Measurements from ENCODE around the gene PLEKHH3.

DNA sequence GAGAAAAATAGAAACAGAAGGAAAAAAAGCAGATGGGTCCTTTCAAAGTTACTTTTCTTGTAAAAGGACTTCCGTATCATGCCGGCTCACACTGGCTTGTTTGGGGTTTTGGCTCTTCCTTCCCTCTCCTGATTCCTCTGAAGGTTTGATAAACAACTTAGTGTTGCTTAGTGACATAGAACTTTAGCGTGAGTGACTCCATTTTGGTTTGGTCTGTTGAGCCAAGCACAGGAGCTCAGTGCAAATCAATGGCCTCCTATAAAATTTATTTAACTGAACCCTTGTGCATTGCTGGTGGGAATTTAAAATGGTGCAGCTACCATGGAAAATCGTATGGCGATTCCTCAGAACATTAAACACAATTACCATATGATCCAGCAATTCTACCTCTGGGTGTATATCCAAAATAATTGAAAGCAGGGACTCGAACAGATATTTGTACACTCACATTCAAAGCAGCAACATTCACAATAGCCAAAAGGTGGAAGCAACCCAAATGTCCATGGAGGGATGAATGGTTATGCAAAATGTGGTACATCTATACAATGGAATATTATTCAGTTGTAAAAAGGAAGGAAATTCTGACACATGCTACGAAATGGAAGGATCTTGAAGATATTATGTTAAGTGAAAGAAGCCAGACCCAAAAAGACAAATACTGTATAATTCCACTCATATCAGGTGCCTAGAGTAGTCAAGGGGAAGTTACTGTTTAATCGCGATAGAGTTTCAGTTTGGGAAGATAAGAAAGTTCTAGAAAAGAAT, 18.8 kb downstream of the PLEKHH3 start:
- no peak for TF ChIP-seq EZH2 (IDR thresholded peaks at IDR 0.05; ENCODE audit: borderline replicate concordance, low read length)
- TF ChIP-seq, protein P1, sequence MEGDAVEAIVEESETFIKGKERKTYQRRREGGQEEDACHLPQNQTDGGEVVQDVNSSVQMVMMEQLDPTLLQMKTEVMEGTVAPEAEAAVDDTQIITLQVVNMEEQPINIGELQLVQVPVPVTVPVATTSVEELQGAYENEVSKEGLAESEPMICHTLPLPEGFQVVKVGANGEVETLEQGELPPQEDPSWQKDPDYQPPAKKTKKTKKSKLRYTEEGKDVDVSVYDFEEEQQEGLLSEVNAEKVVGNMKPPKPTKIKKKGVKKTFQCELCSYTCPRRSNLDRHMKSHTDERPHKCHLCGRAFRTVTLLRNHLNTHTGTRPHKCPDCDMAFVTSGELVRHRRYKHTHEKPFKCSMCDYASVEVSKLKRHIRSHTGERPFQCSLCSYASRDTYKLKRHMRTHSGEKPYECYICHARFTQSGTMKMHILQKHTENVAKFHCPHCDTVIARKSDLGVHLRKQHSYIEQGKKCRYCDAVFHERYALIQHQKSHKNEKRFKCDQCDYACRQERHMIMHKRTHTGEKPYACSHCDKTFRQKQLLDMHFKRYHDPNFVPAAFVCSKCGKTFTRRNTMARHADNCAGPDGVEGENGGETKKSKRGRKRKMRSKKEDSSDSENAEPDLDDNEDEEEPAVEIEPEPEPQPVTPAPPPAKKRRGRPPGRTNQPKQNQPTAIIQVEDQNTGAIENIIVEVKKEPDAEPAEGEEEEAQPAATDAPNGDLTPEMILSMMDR (conservative IDR thresholded peaks at IDR 0.05 in 1 of 2, IDR thresholded peaks at IDR 0.05 in 1 of 2; ENCODE audit: extremely low read depth in 1 of 2, insufficient read depth in 1 of 2, low read depth in 1 of 2, low read length in 2 of 2) = no peak
